Mesenchymal stem cell (in vitro differentiated cells and primary cell): ENCODE measurements around the gene UGP2.

Experiments used
- DNase-seq: peaks from one replicate; pipeline ENCODE4 v3.0.0-alpha.2; 2013
- H2AFZ ChIP-seq: one replicate; pipeline ENCODE4 v1.6.1; 2013; ENCODE audit warnings: low read depth, mild to moderate bottlenecking, control low read depth, inconsistent platforms, low read length, moderate library complexity
- H2AK5ac ChIP-seq: 2 replicates; pipeline ENCODE4 v1.6.1; 2013; ENCODE audit warnings: low read length, moderate library complexity, mild to moderate bottlenecking, inconsistent platforms; ENCODE audit not compliant: severe bottlenecking
- H2BK120ac ChIP-seq: one replicate; pipeline ENCODE4 v1.6.1; 2013; ENCODE audit warnings: low read depth, mild to moderate bottlenecking, inconsistent platforms, low read length, moderate library complexity
- H2BK12ac ChIP-seq, 2 experiments: one replicate each; pipeline ENCODE4 v1.6.1; 2013; ENCODE audit warnings: inconsistent platforms in 2 of 2, low read length in 2 of 2, mild to moderate bottlenecking in 2 of 2, moderate library complexity in 2 of 2, control low read depth in 1 of 2
- H2BK15ac ChIP-seq: one replicate; pipeline ENCODE4 v1.6.1; 2013; ENCODE audit warnings: mild to moderate bottlenecking, low read depth, inconsistent platforms; ENCODE audit not compliant: poor library complexity, severe bottlenecking
- H2BK5ac ChIP-seq: 2 replicates; pipeline ENCODE4 v1.6.1; 2013; ENCODE audit warnings: low read depth, mild to moderate bottlenecking, low read length, control low read depth, inconsistent platforms; ENCODE audit not compliant: poor library complexity, severe bottlenecking
- H3K14ac ChIP-seq, 2 experiments: one replicate each; pipeline ENCODE4 v1.6.1; 2013; ENCODE audit warnings: inconsistent platforms in 2 of 2, low read length in 2 of 2, control low read depth in 1 of 2, mild to moderate bottlenecking in 1 of 2, moderate library complexity in 1 of 2
- H3K18ac ChIP-seq, 2 experiments: one replicate each; pipeline ENCODE4 v1.6.1; 2013; ENCODE audit warnings: inconsistent platforms in 2 of 2, low read length in 2 of 2, control low read depth in 1 of 2, low read depth in 1 of 2, mild to moderate bottlenecking in 1 of 2
- H3K23ac ChIP-seq, 2 experiments: one replicate each; pipeline ENCODE4 v1.6.1; 2013; ENCODE audit warnings: inconsistent platforms in 2 of 2, low read length in 2 of 2, mild to moderate bottlenecking in 2 of 2, moderate library complexity in 2 of 2, control low read depth in 1 of 2
- H3K27ac ChIP-seq: 2 replicates; pipeline ENCODE4 v1.5.1; 2013; ENCODE audit warnings: mild to moderate bottlenecking, moderate library complexity, low read length, control low read depth, inconsistent platforms; ENCODE audit not compliant: poor library complexity, severe bottlenecking
- H3K27me3 ChIP-seq, 2 experiments: 2 replicates each; pipeline versions ENCODE4 v1.6.1 to v1.7.0; 2013; ENCODE audit warnings: low read length in 2 of 2, mild to moderate bottlenecking in 2 of 2, moderate library complexity in 2 of 2, control low read depth in 1 of 2, inconsistent platforms in 1 of 2; ENCODE audit not compliant: control insufficient read depth in 1 of 2, insufficient read depth in 1 of 2
- H3K36me3 ChIP-seq, 2 experiments: 2 replicates each; pipeline versions ENCODE4 v1.6.1 to v1.7.0; 2013; ENCODE audit warnings: low read length in 2 of 2, control low read depth in 1 of 2, inconsistent platforms in 1 of 2, low read depth in 1 of 2, mild to moderate bottlenecking in 1 of 2; ENCODE audit not compliant: insufficient read depth in 2 of 2, control insufficient read depth in 1 of 2
- H3K4ac ChIP-seq, 2 experiments: one replicate each; pipeline ENCODE4 v1.6.1; 2013; ENCODE audit warnings: inconsistent platforms in 2 of 2, low read length in 2 of 2, mild to moderate bottlenecking in 2 of 2, moderate library complexity in 2 of 2, control low read depth in 1 of 2, low read depth in 1 of 2
- H3K4me1 ChIP-seq: 2 replicates; pipeline ENCODE4 v1.6.1; 2013; ENCODE audit warnings: low read depth, low read length, control low read depth; ENCODE audit not compliant: control insufficient read depth, insufficient read depth
- H3K4me2 ChIP-seq: 2 replicates; pipeline ENCODE4 v1.6.1; 2013; ENCODE audit warnings: low read length, mild to moderate bottlenecking, inconsistent platforms; ENCODE audit not compliant: poor library complexity, severe bottlenecking
- H3K4me3 ChIP-seq, 2 experiments: 2 replicates each; pipeline versions ENCODE4 v1.5.1 to v1.7.0; 2013; ENCODE audit warnings: low read length in 2 of 2, mild to moderate bottlenecking in 2 of 2, control low read depth in 1 of 2, low read depth in 1 of 2; ENCODE audit not compliant: insufficient read depth in 1 of 2
- H3K79me1 ChIP-seq: replicated peaks from 2 replicates; pipeline ENCODE4 v1.6.1; 2013; ENCODE audit warnings: mild to moderate bottlenecking, control low read depth, low read length, inconsistent platforms; ENCODE audit not compliant: poor library complexity, severe bottlenecking
- H3K9ac ChIP-seq: 2 replicates; pipeline ENCODE4 v1.7.0; 2013; ENCODE audit warnings: mild to moderate bottlenecking, low read length, moderate library complexity
- H3K9me3 ChIP-seq: 2 replicates; pipeline ENCODE4 v1.7.0; 2013; ENCODE audit warnings: mild to moderate bottlenecking, low read length; ENCODE audit not compliant: control insufficient read depth
- H4K8ac ChIP-seq: one replicate; pipeline ENCODE4 v1.6.1; 2013; ENCODE audit warnings: inconsistent platforms, mild to moderate bottlenecking, low read length, moderate library complexity
- H4K91ac ChIP-seq: one replicate; pipeline ENCODE4 v1.6.1; 2013; ENCODE audit warnings: mild to moderate bottlenecking, low read length, inconsistent platforms
- WGBS: methylation state at CpG from one replicate; pipeline ENCODE4 v1.1.7; 2013; ENCODE audit warnings: mixed read lengths; 5-methylcytosine and 5-hydroxymethylcytosine counted together

The UGP2 gene

DNA sequence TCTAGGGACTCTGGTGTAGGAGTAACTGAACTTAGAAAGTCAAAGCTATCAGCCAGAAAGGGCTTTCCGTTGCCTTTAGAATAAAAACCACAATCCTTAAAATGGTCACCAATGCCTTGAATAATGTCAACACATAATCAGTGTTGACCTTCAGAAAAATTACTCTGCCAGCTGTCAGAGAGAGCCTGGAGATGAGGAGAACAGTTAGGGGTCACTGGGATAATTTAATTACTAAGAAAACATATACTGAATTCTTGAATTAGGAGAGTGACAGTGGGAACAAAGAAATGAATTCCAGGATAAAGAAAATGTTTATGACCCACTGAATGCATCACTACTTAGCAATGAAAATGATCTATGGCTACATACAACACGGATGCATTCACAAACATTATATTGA lies 23.4 kb upstream of the UGP2 start:
- no peaks in the 10 kb centered on the region for H3K27me3 ChIP-seq
- no peak overlapping the region for H3K18ac ChIP-seq
- no peak overlapping the region for H3K27ac ChIP-seq
- H3K36me3 ChIP-seq: no peaks in the 10 kb centered on the region
- H3K4ac ChIP-seq: no peak overlapping the region
- H2AFZ ChIP-seq: no peak overlapping the region
- H2BK15ac ChIP-seq: no peak overlapping the region
- no peak overlapping the region for H3K23ac ChIP-seq
- H3K4me2 ChIP-seq: no peak overlapping the region
- H3K79me1 ChIP-seq: no peaks in the 10 kb centered on the region
- no peak overlapping the region for H2BK120ac ChIP-seq
- no peak overlapping the region for H4K8ac ChIP-seq
- H3K4me1 ChIP-seq: no peaks in the 10 kb centered on the region
- H2BK12ac ChIP-seq: no peak overlapping the region
- no peak overlapping the region for H4K91ac ChIP-seq
- H2AK5ac ChIP-seq: no peak overlapping the region
- no peak for DNase-seq
- no peaks in the 10 kb centered on the region for H3K9me3 ChIP-seq
- no peak overlapping the region for H3K14ac ChIP-seq
- no peak overlapping the region for H3K9ac ChIP-seq
- no peak overlapping the region for H2BK5ac ChIP-seq
- no CpG with 5 or more reads among the region's 2 CpGs for WGBS
- H3K4me3 ChIP-seq: no peak overlapping the region

DNA sequence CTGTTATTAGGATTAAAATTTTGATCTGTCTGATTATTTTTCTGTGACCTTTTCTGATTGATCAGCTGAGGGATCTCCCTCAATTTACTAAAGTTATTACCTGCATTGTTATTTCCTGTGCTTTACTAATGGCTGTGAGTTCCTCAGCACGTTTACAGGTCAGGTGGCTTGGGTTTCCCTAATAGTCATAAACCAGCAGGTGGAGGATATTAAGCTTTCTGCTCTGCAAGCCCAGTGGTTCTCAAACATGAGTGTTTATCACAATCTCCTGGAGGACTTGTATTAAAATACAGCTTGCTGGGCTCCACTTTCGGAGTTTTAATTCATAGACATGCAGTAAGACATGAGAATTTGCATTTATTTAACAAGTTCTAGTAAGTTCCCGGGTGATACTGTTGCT lies 22.4 kb upstream of the UGP2 start:
- no peaks in the 10 kb centered on the region for H3K36me3 ChIP-seq
- H2AFZ ChIP-seq: no peak overlapping the region
- no peaks in the 10 kb centered on the region for H3K79me1 ChIP-seq
- no peak overlapping the region for H3K14ac ChIP-seq
- no peak overlapping the region for H4K8ac ChIP-seq
- no peak overlapping the region for H3K23ac ChIP-seq
- no peak overlapping the region for H3K4me2 ChIP-seq
- H3K9me3 ChIP-seq: no peaks in the 10 kb centered on the region
- no peaks in the 10 kb centered on the region for H3K4me1 ChIP-seq
- no peak overlapping the region for H2BK12ac ChIP-seq
- DNase-seq: no peak
- no peak overlapping the region for H3K4ac ChIP-seq
- 70% methylated on average over 3 of the region's 3 CpGs for WGBS
- no peak overlapping the region for H2BK15ac ChIP-seq
- no peak overlapping the region for H2AK5ac ChIP-seq
- no peak overlapping the region for H3K27ac ChIP-seq
- H3K9ac ChIP-seq: no peak overlapping the region
- H4K91ac ChIP-seq: no peak overlapping the region
- H3K27me3 ChIP-seq: no peaks in the 10 kb centered on the region
- H2BK5ac ChIP-seq: no peak overlapping the region
- no peak overlapping the region for H2BK120ac ChIP-seq
- no peak overlapping the region for H3K4me3 ChIP-seq
- H3K18ac ChIP-seq: no peak overlapping the region

DNA sequence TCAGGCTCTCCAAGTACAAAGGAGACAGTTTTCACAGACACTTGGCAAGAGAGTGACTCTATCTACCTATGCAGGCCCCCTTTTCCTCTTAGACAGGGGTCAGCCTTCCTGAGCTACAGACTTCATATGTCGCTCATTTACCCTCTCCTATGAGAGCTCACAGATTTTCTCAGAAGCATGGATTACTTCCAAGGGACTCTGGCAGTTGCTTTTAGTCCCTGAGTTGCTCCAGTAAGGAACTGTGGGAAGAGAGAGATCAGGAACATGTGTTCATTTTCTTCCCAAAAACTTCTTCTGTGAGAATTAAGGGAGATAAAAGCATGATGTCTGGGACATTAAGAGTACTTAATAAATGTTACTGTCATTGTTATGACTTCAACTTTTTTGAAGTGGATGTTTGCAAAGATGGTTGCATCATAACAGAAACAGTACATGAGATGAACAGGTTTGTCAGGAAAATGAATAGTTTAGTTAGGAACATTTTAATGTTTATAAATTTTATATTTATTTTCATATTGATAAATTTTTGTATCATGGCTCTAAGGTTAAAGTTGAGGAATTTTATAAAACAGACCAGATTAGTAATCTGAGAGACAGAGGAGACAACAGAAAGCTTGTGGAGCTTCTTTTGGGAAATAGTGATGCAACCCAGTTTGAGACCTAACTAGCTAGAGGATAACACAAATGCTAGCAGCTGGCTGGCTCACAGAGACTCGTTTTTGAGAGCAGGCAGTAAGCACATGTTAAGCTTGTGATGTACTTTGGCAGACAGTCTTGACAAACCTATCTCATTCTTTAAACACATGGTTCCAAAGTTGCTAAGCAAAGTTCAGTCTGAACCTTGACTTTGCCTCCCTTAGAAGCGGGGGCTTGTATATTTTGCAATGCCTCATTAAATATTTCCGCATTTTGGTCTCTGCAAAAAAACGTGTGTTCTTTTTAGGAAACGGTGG lies 21.7 kb upstream of the UGP2 start:
- no peak overlapping the region for H3K18ac ChIP-seq
- no peaks in the 10 kb centered on the region for H3K4me1 ChIP-seq
- H3K4me2 ChIP-seq: no peak overlapping the region
- H2BK12ac ChIP-seq: no peak overlapping the region
- no peak overlapping the region for H3K4me3 ChIP-seq
- no peak overlapping the region for H2BK5ac ChIP-seq
- peak overlapping the region; percentile 23 for H3K9ac ChIP-seq
- no peak overlapping the region for H2AK5ac ChIP-seq
- no peaks in the 10 kb centered on the region for H3K36me3 ChIP-seq
- H3K79me1 ChIP-seq: no peaks in the 10 kb centered on the region
- H3K27me3 ChIP-seq: no peaks in the 10 kb centered on the region
- no peaks in the 10 kb centered on the region for H3K9me3 ChIP-seq
- H4K91ac ChIP-seq: no peak overlapping the region
- no peak overlapping the region for H2BK15ac ChIP-seq
- no peak overlapping the region for H2AFZ ChIP-seq
- H3K27ac ChIP-seq: no peak overlapping the region
- H3K14ac ChIP-seq: no peak overlapping the region
- H4K8ac ChIP-seq: no peak overlapping the region
- 68% methylated on average over 2 of the region's 6 CpGs for WGBS
- no peak overlapping the region for H3K4ac ChIP-seq
- no peak overlapping the region for H3K23ac ChIP-seq
- no peak overlapping the region for H2BK120ac ChIP-seq
- DNase-seq: no peak

DNA sequence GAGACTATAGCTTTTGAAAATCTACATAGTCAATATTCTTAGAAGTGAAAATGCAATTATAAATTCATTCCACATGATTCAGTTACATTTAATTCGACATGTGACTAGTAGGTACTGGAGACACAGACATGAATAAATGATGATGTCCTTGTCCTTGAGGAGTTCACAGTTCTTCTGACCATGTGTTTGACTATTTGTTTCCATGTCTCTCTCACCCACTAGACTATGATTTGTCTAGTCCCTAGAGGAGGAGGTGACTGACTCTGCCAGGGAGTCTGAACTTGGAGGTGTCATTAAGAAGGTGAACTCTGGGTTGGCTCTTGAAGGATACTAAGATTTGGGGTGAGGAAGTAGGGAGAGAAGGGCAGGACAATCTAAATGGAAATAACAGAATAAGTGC lies 20.7 kb upstream of the UGP2 start:
- Histone ChIP-seq H2AK5ac (no peak overlapping the region), H2BK15ac (no peak overlapping the region), H3K23ac (no peak overlapping the region), H3K4ac (no peak overlapping the region), H3K18ac (no peak overlapping the region), H2BK120ac (no peak overlapping the region), H3K4me3 (no peak overlapping the region), H3K27me3 (no peaks in the 10 kb centered on the region), H2BK12ac (no peak overlapping the region), H3K4me2 (no peak overlapping the region), H2AFZ (no peak overlapping the region), H4K91ac (no peak overlapping the region), H3K9ac (no peak overlapping the region), H3K79me1 (no peaks in the 10 kb centered on the region), H4K8ac (no peak overlapping the region), H3K4me1 (no peaks in the 10 kb centered on the region), H3K27ac (no peak overlapping the region), H3K36me3 (no peaks in the 10 kb centered on the region), H3K9me3 (no peaks in the 10 kb centered on the region), H2BK5ac (no peak overlapping the region), H3K14ac (no peak overlapping the region)
- no CpG with 5 or more reads among the region's 1 CpG for WGBS
- DNase-seq: no peak
